SKM-1 treated with dmso at 0.1 percent for 144 hours (cell line): ENCODE results near the gene TRPM3.

Experiments used
- DNase-seq: peaks from one replicate; lab custom pipeline; 2025; ENCODE audit not compliant: unreplicated experiment; lab: John Stamatoyannopoulos, UW

Gene TRPM3

GRCh38 chr9:71098801-71099200, 22.6 kb downstream of the TRPM3 start:
- DNase-seq: no peak

- DNase-seq: no peak
Observed at GRCh38 chr9:71097671-71098070, 23.8 kb downstream of the TRPM3 start.

- no peak for DNase-seq
Observed at GRCh38 chr9:71096421-71097108, 24.9 kb downstream of the TRPM3 start.

GRCh38 chr9:71094708-71095251, 26.6 kb downstream of the TRPM3 start:
- no peak for DNase-seq

- no peak for DNase-seq
Observed at GRCh38 chr9:71090896-71091295, 30.5 kb downstream of the TRPM3 start.

GRCh38 chr9:71079451-71079850, 42.0 kb downstream of the TRPM3 start:
- no peak for DNase-seq

GRCh38 chr9:71076096-71076495, 45.3 kb downstream of the TRPM3 start:
- no peak for DNase-seq

- no peak for DNase-seq
Observed at GRCh38 chr9:71073494-71073893, 47.9 kb downstream of the TRPM3 start.

- no peak for DNase-seq
Observed at GRCh38 chr9:71072587-71072986, 48.8 kb downstream of the TRPM3 start.

GRCh38 chr9:71071633-71072032, 49.8 kb downstream of the TRPM3 start:
- DNase-seq: no peak

- no peak for DNase-seq
Observed at GRCh38 chr9:71058660-71059059, 62.8 kb downstream of the TRPM3 start.

GRCh38 chr9:71052287-71052686, 69.1 kb downstream of the TRPM3 start:
- no peak for DNase-seq

GRCh38 chr9:71048280-71048679, 73.1 kb downstream of the TRPM3 start:
- no peak for DNase-seq

GRCh38 chr9:71042448-71042990, 78.9 kb downstream of the TRPM3 start:
- DNase-seq: no peak

GRCh38 chr9:71037521-71037920, 83.9 kb downstream of the TRPM3 start:
- no peak for DNase-seq

GRCh38 chr9:71036501-71036900, 84.9 kb downstream of the TRPM3 start:
- DNase-seq: no peak

- DNase-seq: no peak
Observed at GRCh38 chr9:71032779-71033178, 88.6 kb downstream of the TRPM3 start.

GRCh38 chr9:71025728-71026127, 95.7 kb downstream of the TRPM3 start:
- DNase-seq: no peak

GRCh38 chr9:71025201-71025600, 96.2 kb downstream of the TRPM3 start:
- no peak for DNase-seq

- no peak for DNase-seq
Observed at GRCh38 chr9:71010258-71010657, 111.2 kb downstream of the TRPM3 start.

GRCh38 chr9:71005456-71005855, 116.0 kb downstream of the TRPM3 start:
- no peak for DNase-seq

GRCh38 chr9:71004196-71004595, 117.2 kb downstream of the TRPM3 start:
- DNase-seq: no peak

GRCh38 chr9:71003346-71003745, 118.1 kb downstream of the TRPM3 start:
- DNase-seq: no peak
